Mesenchymal stem cell (in vitro differentiated cells and primary cell): ENCODE measurements around the gene DYNC2I2.
"Not testable (repeated sequence)": the region's sequence is repeated elsewhere in the genome, so short reads cannot be mapped to it uniquely, and the experiment has no call there.

ENCODE experiments used
- DNase-seq: peaks from one replicate; pipeline ENCODE4 v3.0.0-alpha.2; 2013
- H2AFZ ChIP-seq: one replicate; pipeline ENCODE4 v1.6.1; 2013; ENCODE audit warnings: low read depth, mild to moderate bottlenecking, control low read depth, inconsistent platforms, low read length, moderate library complexity
- H2AK5ac ChIP-seq: 2 replicates; pipeline ENCODE4 v1.6.1; 2013; ENCODE audit warnings: low read length, moderate library complexity, mild to moderate bottlenecking, inconsistent platforms; ENCODE audit not compliant: severe bottlenecking
- H2BK120ac ChIP-seq: one replicate; pipeline ENCODE4 v1.6.1; 2013; ENCODE audit warnings: low read depth, mild to moderate bottlenecking, inconsistent platforms, low read length, moderate library complexity
- H2BK12ac ChIP-seq, 2 experiments: one replicate each; pipeline ENCODE4 v1.6.1; 2013; ENCODE audit warnings: inconsistent platforms in 2 of 2, low read length in 2 of 2, mild to moderate bottlenecking in 2 of 2, moderate library complexity in 2 of 2, control low read depth in 1 of 2
- H2BK15ac ChIP-seq: one replicate; pipeline ENCODE4 v1.6.1; 2013; ENCODE audit warnings: mild to moderate bottlenecking, low read depth, inconsistent platforms; ENCODE audit not compliant: poor library complexity, severe bottlenecking
- H2BK5ac ChIP-seq: 2 replicates; pipeline ENCODE4 v1.6.1; 2013; ENCODE audit warnings: low read depth, mild to moderate bottlenecking, low read length, control low read depth, inconsistent platforms; ENCODE audit not compliant: poor library complexity, severe bottlenecking
- H3K14ac ChIP-seq, 2 experiments: one replicate each; pipeline ENCODE4 v1.6.1; 2013; ENCODE audit warnings: inconsistent platforms in 2 of 2, low read length in 2 of 2, control low read depth in 1 of 2, mild to moderate bottlenecking in 1 of 2, moderate library complexity in 1 of 2
- H3K18ac ChIP-seq, 2 experiments: one replicate each; pipeline ENCODE4 v1.6.1; 2013; ENCODE audit warnings: inconsistent platforms in 2 of 2, low read length in 2 of 2, control low read depth in 1 of 2, low read depth in 1 of 2, mild to moderate bottlenecking in 1 of 2
- H3K23ac ChIP-seq, 2 experiments: one replicate each; pipeline ENCODE4 v1.6.1; 2013; ENCODE audit warnings: inconsistent platforms in 2 of 2, low read length in 2 of 2, mild to moderate bottlenecking in 2 of 2, moderate library complexity in 2 of 2, control low read depth in 1 of 2
- H3K27ac ChIP-seq: 2 replicates; pipeline ENCODE4 v1.5.1; 2013; ENCODE audit warnings: mild to moderate bottlenecking, moderate library complexity, low read length, control low read depth, inconsistent platforms; ENCODE audit not compliant: poor library complexity, severe bottlenecking
- H3K27me3 ChIP-seq, 2 experiments: 2 replicates each; pipeline versions ENCODE4 v1.6.1 to v1.7.0; 2013; ENCODE audit warnings: low read length in 2 of 2, mild to moderate bottlenecking in 2 of 2, moderate library complexity in 2 of 2, control low read depth in 1 of 2, inconsistent platforms in 1 of 2; ENCODE audit not compliant: control insufficient read depth in 1 of 2, insufficient read depth in 1 of 2
- H3K36me3 ChIP-seq, 2 experiments: 2 replicates each; pipeline versions ENCODE4 v1.6.1 to v1.7.0; 2013; ENCODE audit warnings: low read length in 2 of 2, control low read depth in 1 of 2, inconsistent platforms in 1 of 2, low read depth in 1 of 2, mild to moderate bottlenecking in 1 of 2; ENCODE audit not compliant: insufficient read depth in 2 of 2, control insufficient read depth in 1 of 2
- H3K4ac ChIP-seq, 2 experiments: one replicate each; pipeline ENCODE4 v1.6.1; 2013; ENCODE audit warnings: inconsistent platforms in 2 of 2, low read length in 2 of 2, mild to moderate bottlenecking in 2 of 2, moderate library complexity in 2 of 2, control low read depth in 1 of 2, low read depth in 1 of 2
- H3K4me1 ChIP-seq: 2 replicates; pipeline ENCODE4 v1.6.1; 2013; ENCODE audit warnings: low read depth, low read length, control low read depth; ENCODE audit not compliant: control insufficient read depth, insufficient read depth
- H3K4me2 ChIP-seq: 2 replicates; pipeline ENCODE4 v1.6.1; 2013; ENCODE audit warnings: low read length, mild to moderate bottlenecking, inconsistent platforms; ENCODE audit not compliant: poor library complexity, severe bottlenecking
- H3K4me3 ChIP-seq, 2 experiments: 2 replicates each; pipeline versions ENCODE4 v1.5.1 to v1.7.0; 2013; ENCODE audit warnings: low read length in 2 of 2, mild to moderate bottlenecking in 2 of 2, control low read depth in 1 of 2, low read depth in 1 of 2; ENCODE audit not compliant: insufficient read depth in 1 of 2
- H3K79me1 ChIP-seq: replicated peaks from 2 replicates; pipeline ENCODE4 v1.6.1; 2013; ENCODE audit warnings: mild to moderate bottlenecking, control low read depth, low read length, inconsistent platforms; ENCODE audit not compliant: poor library complexity, severe bottlenecking
- H3K9ac ChIP-seq: 2 replicates; pipeline ENCODE4 v1.7.0; 2013; ENCODE audit warnings: mild to moderate bottlenecking, low read length, moderate library complexity
- H3K9me3 ChIP-seq: 2 replicates; pipeline ENCODE4 v1.7.0; 2013; ENCODE audit warnings: mild to moderate bottlenecking, low read length; ENCODE audit not compliant: control insufficient read depth
- H4K8ac ChIP-seq: one replicate; pipeline ENCODE4 v1.6.1; 2013; ENCODE audit warnings: inconsistent platforms, mild to moderate bottlenecking, low read length, moderate library complexity
- H4K91ac ChIP-seq: one replicate; pipeline ENCODE4 v1.6.1; 2013; ENCODE audit warnings: mild to moderate bottlenecking, low read length, inconsistent platforms
- WGBS: methylation state at CpG from one replicate; pipeline ENCODE4 v1.1.7; 2013; ENCODE audit warnings: mixed read lengths; 5-methylcytosine and 5-hydroxymethylcytosine counted together

Gene DYNC2I2

GRCh38 chr9:128701227-128701854, 44.7 kb upstream of the DYNC2I2 start:
- no peak overlapping the region for H3K18ac ChIP-seq
- H3K4me1 ChIP-seq: peaks cover 18% of the 10 kb centered on the region
- no peak overlapping the region for H2BK12ac ChIP-seq
- H3K36me3 ChIP-seq: peaks cover 9 to 12% of the 10 kb centered on the region in 2 experiments
- no peak overlapping the region for H3K4me3 ChIP-seq
- WGBS: 51% methylated on average over 10 of the region's 10 CpGs
- H3K9me3 ChIP-seq: no peaks in the 10 kb centered on the region
- peaks cover 6% of the 10 kb centered on the region for H3K79me1 ChIP-seq
- no peak overlapping the region for H2BK120ac ChIP-seq
- H3K4ac ChIP-seq: no peak overlapping the region
- no peak overlapping the region for H2AFZ ChIP-seq
- no peaks in the 10 kb centered on the region for H3K27me3 ChIP-seq
- no peak overlapping the region for H2BK5ac ChIP-seq
- peak; percentile 56 for DNase-seq
- no peak overlapping the region for H3K14ac ChIP-seq
- no peak overlapping the region for H3K4me2 ChIP-seq
- H3K27ac ChIP-seq: no peak overlapping the region
- no peak overlapping the region for H3K23ac ChIP-seq
- no peak overlapping the region for H2BK15ac ChIP-seq
- no peak overlapping the region for H4K8ac ChIP-seq
- H4K91ac ChIP-seq: no peak overlapping the region
- no peak overlapping the region for H3K9ac ChIP-seq
- H2AK5ac ChIP-seq: no peak overlapping the region

GRCh38 chr9:128699096-128699795, 42.6 kb upstream of the DYNC2I2 start:
- H3K27me3 ChIP-seq, H2BK15ac ChIP-seq, H3K14ac ChIP-seq, H3K4me3 ChIP-seq, H2BK12ac ChIP-seq, H3K79me1 ChIP-seq, H2AK5ac ChIP-seq, H3K4me2 ChIP-seq, H2AFZ ChIP-seq, DNase-seq, H4K91ac ChIP-seq, H3K27ac ChIP-seq, H3K9ac ChIP-seq, H2BK5ac ChIP-seq, H3K23ac ChIP-seq, H4K8ac ChIP-seq, H2BK120ac ChIP-seq, H3K9me3 ChIP-seq, H3K4ac ChIP-seq, H3K18ac ChIP-seq: not testable (repeated sequence)
- peaks cover 3 to 27% of the 10 kb centered on the region in 2 experiments for H3K36me3 ChIP-seq
- H3K4me1 ChIP-seq: peaks cover 18% of the 10 kb centered on the region
- WGBS: 99% methylated on average over 29 of the region's 30 CpGs

GRCh38 chr9:128696923-128697707, 40.5 kb upstream of the DYNC2I2 start:
- no peak overlapping the region for H2BK120ac ChIP-seq
- peak overlapping the region; percentile 13 for H3K9ac ChIP-seq
- no peak overlapping the region for H3K23ac ChIP-seq
- H3K4me2 ChIP-seq: no peak overlapping the region
- H3K27ac ChIP-seq: no peak overlapping the region
- H3K36me3 ChIP-seq: peaks cover 3 to 48% of the 10 kb centered on the region in 2 experiments
- H2AFZ ChIP-seq: no peak overlapping the region
- DNase-seq: no peak
- H4K8ac ChIP-seq: no peak overlapping the region
- H2BK15ac ChIP-seq: no peak overlapping the region
- H2AK5ac ChIP-seq: no peak overlapping the region
- no peak overlapping the region for H3K18ac ChIP-seq
- WGBS: 74% methylated on average over 8 of the region's 8 CpGs
- no peak overlapping the region for H4K91ac ChIP-seq
- no peak overlapping the region for H3K14ac ChIP-seq
- peaks cover 8% of the 10 kb centered on the region for H3K4me1 ChIP-seq
- H3K27me3 ChIP-seq: no peaks in the 10 kb centered on the region
- H2BK5ac ChIP-seq: no peak overlapping the region
- no peak overlapping the region for H2BK12ac ChIP-seq
- no peak overlapping the region for H3K4me3 ChIP-seq
- no peaks in the 10 kb centered on the region for H3K9me3 ChIP-seq
- no peak overlapping the region for H3K4ac ChIP-seq
- H3K79me1 ChIP-seq: no peaks in the 10 kb centered on the region

GRCh38 chr9:128694344-128694743, 37.7 kb upstream of the DYNC2I2 start:
- H3K23ac ChIP-seq: no peak overlapping the region
- 98% methylated on average over 6 of the region's 6 CpGs for WGBS
- no peaks in the 10 kb centered on the region for H3K27me3 ChIP-seq
- H2BK12ac ChIP-seq: no peak overlapping the region
- no peak overlapping the region for H3K18ac ChIP-seq
- no peak overlapping the region for H3K4ac ChIP-seq
- H2AFZ ChIP-seq: no peak overlapping the region
- H2BK15ac ChIP-seq: no peak overlapping the region
- no peaks in the 10 kb centered on the region for H3K9me3 ChIP-seq
- H4K91ac ChIP-seq: no peak overlapping the region
- no peak overlapping the region for H3K4me3 ChIP-seq
- H2BK120ac ChIP-seq: no peak overlapping the region
- no peak overlapping the region for H2AK5ac ChIP-seq
- H3K36me3 ChIP-seq: peaks cover 7 to 56% of the 10 kb centered on the region in 2 experiments
- H3K4me1 ChIP-seq: peaks cover 5% of the 10 kb centered on the region
- H3K9ac ChIP-seq: no peak overlapping the region
- no peak for DNase-seq
- H4K8ac ChIP-seq: no peak overlapping the region
- no peak overlapping the region for H3K27ac ChIP-seq
- no peaks in the 10 kb centered on the region for H3K79me1 ChIP-seq
- H2BK5ac ChIP-seq: no peak overlapping the region
- no peak overlapping the region for H3K4me2 ChIP-seq
- H3K14ac ChIP-seq: no peak overlapping the region
